OCI-LY7 (cell line): Measurements from ENCODE around the gene FOXN3.

Experiments used
- CTCF ChIP-seq: fragments of 200-600 bp; sonication (generic); conservative IDR thresholded peaks from 2 replicates; pipeline ENCODE4 v1.5.1; 2014; ENCODE audit warnings: mild to moderate bottlenecking, antibody characterized with exemption, low read length, moderate library complexity, mixed read lengths
- EZH2phosphoT487 ChIP-seq: fragments of 200-600 bp; sonication (generic); IDR thresholded peaks from 2 replicates; pipeline ENCODE4 v1.6.1; 2018; ENCODE audit warnings: low read depth, borderline replicate concordance, mild to moderate bottlenecking, mixed run types, antibody characterized with exemption, low read length, moderate library complexity, mixed read lengths

- TF ChIP-seq CTCF: no peak
- TF ChIP-seq EZH2phosphoT487: no peak
These were observed 148.5 kb downstream of the FOXN3 start for GRCh38 chr14:89268514-89268913.
